Adrenal gland (tissue), 12 donors: ENCODE data around the gene HSPA12B. TPM values are rescaled to one million over a fixed set of nuclear protein-coding genes. Genes with fewer than 3 reads are reported as not detected.

ENCODE experiments used
- DNase-seq, 7 donors: peaks; one replicate each; pipeline ENCODE4 v3.0.0-alpha.2; 2019 to 2020
- H3K27ac ChIP-seq, 5 donors: fragments of 200-600 bp; sonication (generic) in 4 of 5; 1 replicate in 3 of 5; 2 replicates in 2 of 5; pipeline versions ENCODE4 v1.5.1 to v1.8.0; 2016 to 2020; ENCODE audit warnings: mild to moderate bottlenecking in 1 of 5
- H3K27me3 ChIP-seq: fragments of 200-600 bp; 2 replicates; pipeline ENCODE4 v1.8.0; 2021
- H3K36me3 ChIP-seq, 2 donors: fragments of 200-600 bp; replicated peaks in 1 of 2; 1 replicate in 1 of 2; 2 replicates in 1 of 2; pipeline versions ENCODE4 v1.5.1 to v1.8.0; 2018 to 2022
- H3K4me1 ChIP-seq, 2 donors: fragments of 200-600 bp; replicated peaks in 1 of 2; 1 replicate in 1 of 2; 2 replicates in 1 of 2; pipeline versions ENCODE4 v1.5.1 to v1.8.0; 2018 to 2021
- H3K4me3 ChIP-seq, 4 donors: fragments of 200-600 bp; sonication (generic) in 3 of 4; one replicate each; pipeline ENCODE4 v1.5.1; 2016 to 2018
- H3K9me3 ChIP-seq, 3 donors: fragments of 200-600 bp; sonication (generic) in 1 of 3; replicated peaks in 1 of 3; 1 replicate in 2 of 3; 2 replicates in 1 of 3; pipeline versions ENCODE4 v1.5.1 to v1.8.0; 2016 to 2021
- CTCF ChIP-seq, 6 experiments: fragments of 450-650 bp in 4 of 6; fragments of 200-600 bp in 2 of 6; sonication (generic) in 1 of 6; IDR thresholded peaks; 1 replicate in 5 of 6; 2 replicates in 1 of 6; pipeline versions ENCODE4 v1.5.1 to v1.8.0; 2016 to 2021; ENCODE audit warnings: antibody characterized with exemption in 6 of 6, mild to moderate bottlenecking in 2 of 6, moderate library complexity in 1 of 6
- POLR2A ChIP-seq, 2 donors: fragments of 450-650 bp; IDR thresholded peaks; one replicate each; pipeline ENCODE4 v1.6.1; 2017; ENCODE audit warnings: antibody characterized with exemption in 2 of 2, mild to moderate bottlenecking in 2 of 2, moderate library complexity in 1 of 2
- WGBS, 4 donors: extraction: QIAGEN DNeasy Blood & Tissue Kit in 2 of 4; methylation state at CpG; one replicate each; pipeline versions ENCODE4 v1.1.5 to v1.1.7; 2013 to 2017; 5-methylcytosine and 5-hydroxymethylcytosine counted together
- intact Hi-C, 2 donors: fragments of 100-400 bp; cut with DNase I; formaldehyde crosslinking; loops; one replicate each; pipeline versions ENCODE4 v1.14.1 to v1.15.0; 2022 to 2023
- polyA plus RNA-seq, 3 donors: library from polyadenylated mRNA; stranded (reverse); fragments of 200-250 nt in 2 of 3; fragments of 350-450 nt in 1 of 3; fragmentation: Illumina TruSeq in 1 of 3; extraction: RNeasy Lipid Tissue Mini Kit (QIAGEN cat#74804) in 1 of 3; gene quantifications; one replicate each; pipeline ENCODE4 v1.2.3, GENCODE V29; 2013 to 2014
- total RNA-seq, 9 donors: library from RNA; depleted of rRNA in 4 of 9; stranded (reverse); fragments of >200 nt in 4 of 9; fragments of 120-200 nt in 1 of 9; fragmentation: NEBNext Ultra II Directional in 1 of 9; extraction: Animal tissue kit (Norgen Biotek cat#: 25700) in 1 of 9; gene quantifications; one replicate each; pipeline versions ENCODE4 v1.1.0 to v1.2.4, GENCODE V29; 2013 to 2023
- donor health status: healthy with polysubstance abuse.
- donor health status: Bipolar disorder and iron deficiency.
- donor health status: DM: yes; HTN: yes; CAD: no.
- donor health status: DM: no; HTN: no; CAD: no.
- donor health status: DM: no; HTN: no; CAD: no.
- donor health status: DM: yes; HTN: yes; CAD: no.

The HSPA12B gene
- total and polyA plus RNA-seq, 12 donors: 1.5 to 10.9 (median 5.5) TPM

- Histone ChIP-seq H3K4me3 (no peak overlapping the region), H3K27ac (no peak overlapping the region), H3K27me3 (no peaks in the 10 kb centered on the region), H3K9me3 (no peaks in the 10 kb centered on the region), H3K36me3 (peaks cover 0 to 19% of the 10 kb centered on the region in 2 donors), H3K4me1 (peaks cover 0 to 28% of the 10 kb centered on the region in 2 donors)
- TF ChIP-seq CTCF (IDR thresholded peaks at IDR 0.05) (no peak), POLR2A (IDR thresholded peaks at IDR 0.05) (no peak)
- DNase-seq: peak in 1 of 7 donors; percentile 21
- 87 to 91% (median 90%) methylated on average over 4 to 5 of the region's 5 CpGs for WGBS, 4 donors
- intact Hi-C loops: no loop called here
These were observed 64.7 kb downstream of the HSPA12B start for GRCh38 chr20:3797226-3797545.

- Histone ChIP-seq H3K27ac (no peak overlapping the region), H3K36me3 (peaks cover 0 to 25% of the 10 kb centered on the region in 2 donors), H3K4me1 (peaks cover 0 to 28% of the 10 kb centered on the region in 2 donors), H3K27me3 (no peaks in the 10 kb centered on the region), H3K4me3 (no peak overlapping the region), H3K9me3 (no peaks in the 10 kb centered on the region)
- peak in 1 of 7 donors; percentile 21 for DNase-seq
- intact Hi-C loops: no loop called here
- 80 to 83% (median 81%) methylated on average over 15 to 19 of the region's 19 CpGs for WGBS, 4 donors
- TF ChIP-seq CTCF (IDR thresholded peaks at IDR 0.05) (no peak), POLR2A (IDR thresholded peaks at IDR 0.05) (no peak)
These were observed 65.3 kb downstream of the HSPA12B start for GRCh38 chr20:3797592-3798372.

- peaks cover 0 to 28% of the 10 kb centered on the region in 2 donors for H3K4me1 ChIP-seq
- H3K27me3 ChIP-seq: no peaks in the 10 kb centered on the region
- intact Hi-C loops: no loop called here
- no peak overlapping the region for H3K4me3 ChIP-seq
- H3K27ac ChIP-seq: no peak overlapping the region
- peak in 1 of 7 donors; percentile 22 for DNase-seq
- peaks cover 0 to 31% of the 10 kb centered on the region in 2 donors for H3K36me3 ChIP-seq
- WGBS, 4 donors: 79 to 86% (median 82%) methylated on average over 3 to 5 of the region's 5 CpGs
- H3K9me3 ChIP-seq: no peaks in the 10 kb centered on the region
- TF ChIP-seq CTCF (IDR thresholded peaks at IDR 0.05) (no peak), POLR2A (IDR thresholded peaks at IDR 0.05) (no peak)
These were observed 65.9 kb downstream of the HSPA12B start for GRCh38 chr20:3798373-3798768.

GRCh38 chr20:3798908-3799248 lies 66.4 kb downstream of the HSPA12B start:
- Histone ChIP-seq H3K36me3 (peaks cover 0 to 36% of the 10 kb centered on the region in 2 donors), H3K4me3 (no peak overlapping the region), H3K27me3 (no peaks in the 10 kb centered on the region), H3K27ac (no peak overlapping the region), H3K4me1 (peaks cover 0 to 28% of the 10 kb centered on the region in 2 donors), H3K9me3 (no peaks in the 10 kb centered on the region)
- 82 to 94% (median 88%) methylated on average over 3 of the region's 3 CpGs for WGBS, 4 donors
- intact Hi-C loops: no loop called here
- no peak for DNase-seq
- no peak for TF ChIP-seq CTCF (IDR thresholded peaks at IDR 0.05)
- no peak for TF ChIP-seq POLR2A (IDR thresholded peaks at IDR 0.05)
